Measurements from ENCODE around the gene PIP5K1A.

The PIP5K1A gene

GRCh38 chr1:151289080-151289935, 91.0 kb downstream of the PIP5K1A start:
- no peak for DNase-seq
- no peaks in the 10 kb centered on the region for H3K9me3 ChIP-seq
- TF ChIP-seq, protein P1, sequence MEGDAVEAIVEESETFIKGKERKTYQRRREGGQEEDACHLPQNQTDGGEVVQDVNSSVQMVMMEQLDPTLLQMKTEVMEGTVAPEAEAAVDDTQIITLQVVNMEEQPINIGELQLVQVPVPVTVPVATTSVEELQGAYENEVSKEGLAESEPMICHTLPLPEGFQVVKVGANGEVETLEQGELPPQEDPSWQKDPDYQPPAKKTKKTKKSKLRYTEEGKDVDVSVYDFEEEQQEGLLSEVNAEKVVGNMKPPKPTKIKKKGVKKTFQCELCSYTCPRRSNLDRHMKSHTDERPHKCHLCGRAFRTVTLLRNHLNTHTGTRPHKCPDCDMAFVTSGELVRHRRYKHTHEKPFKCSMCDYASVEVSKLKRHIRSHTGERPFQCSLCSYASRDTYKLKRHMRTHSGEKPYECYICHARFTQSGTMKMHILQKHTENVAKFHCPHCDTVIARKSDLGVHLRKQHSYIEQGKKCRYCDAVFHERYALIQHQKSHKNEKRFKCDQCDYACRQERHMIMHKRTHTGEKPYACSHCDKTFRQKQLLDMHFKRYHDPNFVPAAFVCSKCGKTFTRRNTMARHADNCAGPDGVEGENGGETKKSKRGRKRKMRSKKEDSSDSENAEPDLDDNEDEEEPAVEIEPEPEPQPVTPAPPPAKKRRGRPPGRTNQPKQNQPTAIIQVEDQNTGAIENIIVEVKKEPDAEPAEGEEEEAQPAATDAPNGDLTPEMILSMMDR (IDR thresholded peaks at IDR 0.05): no peak
- no peak overlapping the region for H3K27ac ChIP-seq
- H3K4me3 ChIP-seq: no peak overlapping the region
- peaks cover 80 to 97% (median 86%) of the 10 kb centered on the region in 3 donors for H3K36me3 ChIP-seq
- peaks cover 0 to 15% (median 2%) of the 10 kb centered on the region in 4 donors for H3K4me1 ChIP-seq
- intact Hi-C loops (cut with DNase I; ENCODE audit: low total_unique reads): no loop called here
- no peaks in the 10 kb centered on the region for H3K27me3 ChIP-seq

- Histone ChIP-seq H3K4me3 (no peak overlapping the region), H3K4me1 (peaks cover 0 to 13% (median 0%) of the 10 kb centered on the region in 4 donors), H3K36me3 (peaks cover 88 to 100% (median 95%) of the 10 kb centered on the region in 3 donors), H3K9me3 (no peaks in the 10 kb centered on the region), H3K27ac (no peak overlapping the region), H3K27me3 (no peaks in the 10 kb centered on the region)
- TF ChIP-seq, protein P1 (IDR thresholded peaks at IDR 0.05): no peak
- no peak for DNase-seq
- intact Hi-C loops (cut with DNase I; ENCODE audit: low total_unique reads): no loop called here
Measured at GRCh38 chr1:151289991-151290708, 91.8 kb downstream of the PIP5K1A start.

DNA sequence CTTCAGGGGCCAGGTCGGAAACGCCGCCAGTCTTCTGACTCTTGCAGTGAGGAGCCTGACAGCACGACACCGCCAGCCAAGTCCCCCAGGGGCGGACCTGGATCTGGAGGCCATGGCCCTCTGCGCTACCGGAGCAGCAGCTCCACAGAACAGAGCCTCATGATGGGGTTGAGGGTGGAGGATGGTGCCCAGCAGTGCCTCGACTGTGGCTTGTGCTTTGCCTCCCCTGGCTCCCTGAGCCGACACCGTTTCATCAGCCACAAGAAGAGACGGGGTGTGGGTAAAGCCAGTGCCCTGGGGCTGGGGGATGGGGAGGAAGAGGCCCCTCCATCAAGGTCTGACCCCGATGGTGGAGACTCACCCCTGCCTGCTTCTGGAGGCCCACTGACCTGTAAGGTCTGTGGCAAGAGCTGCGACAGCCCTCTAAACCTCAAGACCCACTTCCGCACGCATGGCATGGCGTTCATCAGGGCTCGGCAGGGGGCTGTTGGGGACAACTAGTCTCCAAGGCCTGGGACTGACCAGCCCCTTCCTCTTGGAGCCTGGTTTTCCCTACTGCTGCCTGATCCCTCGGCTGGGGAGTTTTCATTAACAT, 92.5 kb downstream of the PIP5K1A start:
- Histone ChIP-seq H3K27me3 (no peaks in the 10 kb centered on the region), H3K4me3 (no peak overlapping the region), H3K9me3 (no peaks in the 10 kb centered on the region), H3K4me1 (peaks cover 0 to 13% (median 0%) of the 10 kb centered on the region in 4 donors), H3K36me3 (peaks cover 92 to 100% (median 96%) of the 10 kb centered on the region in 3 donors), H3K27ac (no peak overlapping the region)
- DNase-seq: no peak
- TF ChIP-seq, protein P1 (IDR thresholded peaks at IDR 0.05): no peak
- intact Hi-C loops (cut with DNase I; ENCODE audit: low total_unique reads): no loop called here

- TF ChIP-seq, protein P1 (IDR thresholded peaks at IDR 0.05): no peak
- Histone ChIP-seq H3K27me3 (no peaks in the 10 kb centered on the region), H3K4me1 (peaks cover 0 to 13% (median 0%) of the 10 kb centered on the region in 4 donors), H3K4me3 (no peak overlapping the region), H3K9me3 (no peaks in the 10 kb centered on the region), H3K27ac (no peak overlapping the region), H3K36me3 (peaks cover 94 to 100% (median 95%) of the 10 kb centered on the region in 3 donors)
- no peak for DNase-seq
- intact Hi-C loops (cut with DNase I; ENCODE audit: low total_unique reads): no loop called here
Measured at GRCh38 chr1:151292207-151293030, 94.1 kb downstream of the PIP5K1A start.

DNA sequence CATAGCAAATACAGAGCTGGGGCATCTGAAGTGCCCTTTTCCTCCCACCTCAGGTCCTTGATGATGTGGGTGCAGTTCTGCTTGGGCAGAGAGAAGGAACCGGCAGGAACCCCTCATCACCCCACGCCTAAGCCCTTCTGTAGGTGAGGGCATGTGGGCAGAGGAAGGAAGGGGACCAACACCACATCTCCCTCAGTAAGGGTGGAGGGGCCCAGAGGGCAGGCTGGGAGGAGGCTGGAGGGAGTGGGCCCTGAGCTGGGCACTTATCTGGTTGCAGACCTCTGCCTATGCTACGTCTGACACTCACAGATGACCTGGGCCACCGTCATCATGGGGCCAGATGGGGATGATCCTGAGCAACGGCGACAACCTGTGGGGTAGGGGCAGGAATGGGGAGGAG, 94.7 kb downstream of the PIP5K1A start:
- Histone ChIP-seq H3K9me3 (no peaks in the 10 kb centered on the region), H3K4me3 (no peak overlapping the region), H3K4me1 (peaks cover 0 to 13% (median 0%) of the 10 kb centered on the region in 4 donors), H3K27me3 (no peaks in the 10 kb centered on the region), H3K36me3 (peaks cover 94 to 100% (median 95%) of the 10 kb centered on the region in 3 donors), H3K27ac (no peak overlapping the region)
- DNase-seq: no peak
- TF ChIP-seq, protein P1 (IDR thresholded peaks at IDR 0.05): no peak
- intact Hi-C loops (cut with DNase I; ENCODE audit: low total_unique reads): no loop called here
